H1 (cell line): ENCODE results near the gene WDFY3. TPM values are rescaled to one million over a fixed set of nuclear protein-coding genes. Genes with fewer than 3 reads are reported as not detected.

Experiments used
- ATF2 ChIP-seq: IDR thresholded peaks from 2 replicates; pipeline ENCODE4 v1.6.1; 2012; ENCODE audit warnings: low read length, inconsistent platforms
- NANOG ChIP-seq: IDR thresholded peaks from 2 replicates; pipeline ENCODE4 v1.6.1; 2011; ENCODE audit warnings: low read length, low read depth, mild to moderate bottlenecking, inconsistent platforms; ENCODE audit not compliant: insufficient read depth, poor library complexity, severe bottlenecking
- RFX5 ChIP-seq: IDR thresholded peaks from 2 replicates; pipeline ENCODE4 v1.6.1; 2011; ENCODE audit warnings: low read depth, low read length, improper control_type of control experiment, borderline replicate concordance
- TAF1 ChIP-seq: IDR thresholded peaks from 2 replicates; pipeline ENCODE4 v1.6.1; 2011; ENCODE audit warnings: mild to moderate bottlenecking, low read depth, low read length
- polyA plus RNA-seq, 7 experiments: library from polyadenylated mRNA; depleted of rRNA in 3 of 7; stranded (reverse) in 5 of 7; unstranded in 2 of 7; fragments of >200 nt in 5 of 7; fragments of 200-250 nt in 2 of 7; gene quantifications; 1 replicate in 5 of 7; 2 replicates in 1 of 7; 4 replicates in 1 of 7; pipeline versions ENCODE4 v1.2.1 to v1.2.3, GENCODE V29; 2011 to 2013; ENCODE audit warnings: missing spikeins in 2 of 7, mixed read lengths in 2 of 7
- total RNA-seq: library from RNA; stranded (reverse); fragmentation: NEBNext Ultra II Directional; extraction: Animal tissue kit (Norgen Biotek cat#: 25700); gene quantifications from 2 replicates; pipeline ENCODE4 v1.2.1, GENCODE V29; 2021

Gene WDFY3
- total and polyA plus RNA-seq, 2 of the 8 experiments (the other 6 are each of a cell fraction or from before 2014, with no cell fraction given), result 25.6 to 62.4 TPM

GRCh38 chr4:84661191-84661939, 305.1 kb downstream of the WDFY3 start (continued):
- TF ChIP-seq ATF2 (no peak), NANOG (no peak), TAF1 (no peak), RFX5 (no peak)
